Psoas muscle (tissue), 8 donors: Measurements from ENCODE around the gene OTOA. TPM values are rescaled to one million over a fixed set of nuclear protein-coding genes. Genes with fewer than 3 reads are reported as not detected.

Experiments
- ATAC-seq, 4 donors: fragments of 200-7000 bp; cut with Tn5 transposase; one replicate each; pipeline ENCODE4 v1.9.1; 2020; ENCODE audit warnings: moderate library complexity in 3 of 4, mild to moderate bottlenecking in 2 of 4
- DNase-seq, 2 donors: peaks; one replicate each; pipeline ENCODE4 v3.0.0-alpha.2; 2020
- H3K27ac ChIP-seq: fragments of 200-600 bp; one replicate; pipeline ENCODE4 v1.8.0; 2022
- H3K27me3 ChIP-seq, 3 donors: fragments of 200-600 bp in 1 of 3; one replicate each; pipeline versions ENCODE4 v1.6.1 to v1.8.0; 2013 to 2022; ENCODE audit warnings: low read length in 2 of 3, mild to moderate bottlenecking in 2 of 3, moderate library complexity in 1 of 3; ENCODE audit not compliant: insufficient read depth in 3 of 3
- H3K36me3 ChIP-seq, 2 donors: fragments of 200-600 bp in 1 of 2; one replicate each; pipeline versions ENCODE4 v1.6.1 to v1.8.0; 2013 to 2022; ENCODE audit warnings: low read depth in 1 of 2, mild to moderate bottlenecking in 1 of 2, moderate library complexity in 1 of 2; ENCODE audit not compliant: insufficient read depth in 1 of 2
- H3K4me1 ChIP-seq: fragments of 200-600 bp; one replicate; pipeline ENCODE4 v1.8.0; 2022
- H3K4me3 ChIP-seq: fragments of 200-600 bp; one replicate; pipeline ENCODE4 v1.8.0; 2022; ENCODE audit warnings: mild to moderate bottlenecking
- H3K9me3 ChIP-seq: fragments of 200-600 bp; one replicate; pipeline ENCODE4 v1.8.0; 2022
- WGBS, 3 donors: extraction: QIAGEN DNeasy Blood & Tissue Kit; methylation state at CpG; one replicate each; pipeline versions ENCODE4 v1.1.6 to v1.1.7; 2013; 5-methylcytosine and 5-hydroxymethylcytosine counted together
- intact Hi-C, 2 donors: fragments of 100-400 bp; cut with DNase I; formaldehyde crosslinking; loops; one replicate each; pipeline versions ENCODE4 v1.11.0 to v1.14.2; 2022
- polyA plus RNA-seq, 3 donors: library from polyadenylated mRNA; stranded (reverse); fragments of 200-250 nt; gene quantifications; one replicate each; pipeline ENCODE4 v1.2.3, GENCODE V29; 2013
- total RNA-seq, 4 donors: library from RNA; stranded (reverse); fragmentation: NEBNext Ultra II Directional in 2 of 4; extraction: Animal tissue kit (Norgen Biotek cat#: 25700) in 2 of 4; gene quantifications; one replicate each; pipeline versions ENCODE4 v1.2.1 to v1.2.4, GENCODE V29; 2021 to 2023
- TF ChIP-seq, protein P1 (sequence below): fragments of 200-600 bp; IDR thresholded peaks from one replicate; pipeline ENCODE4 v1.8.0; 2022; ENCODE audit warnings: antibody characterized with exemption
- donor health status: healthy with polysubstance abuse.
- donor health status: DM: no; HTN: no; CAD: no; lungs with moderate emphysema.
- donor health status: Bipolar disorder and iron deficiency.
- donor health status: healthy.
- donor health status: DM: yes; HTN: yes; CAD: no.
- donor health status: DM: no; HTN: no; CAD: no.
- donor health status: DM: no; HTN: no; CAD: no.
- donor health status: DM: yes; HTN: yes; CAD: no.

OTOA gene
- total and polyA plus RNA-seq, 7 donors: 0.04 to 0.21 (median 0.06) TPM; not detected in 2

DNA sequence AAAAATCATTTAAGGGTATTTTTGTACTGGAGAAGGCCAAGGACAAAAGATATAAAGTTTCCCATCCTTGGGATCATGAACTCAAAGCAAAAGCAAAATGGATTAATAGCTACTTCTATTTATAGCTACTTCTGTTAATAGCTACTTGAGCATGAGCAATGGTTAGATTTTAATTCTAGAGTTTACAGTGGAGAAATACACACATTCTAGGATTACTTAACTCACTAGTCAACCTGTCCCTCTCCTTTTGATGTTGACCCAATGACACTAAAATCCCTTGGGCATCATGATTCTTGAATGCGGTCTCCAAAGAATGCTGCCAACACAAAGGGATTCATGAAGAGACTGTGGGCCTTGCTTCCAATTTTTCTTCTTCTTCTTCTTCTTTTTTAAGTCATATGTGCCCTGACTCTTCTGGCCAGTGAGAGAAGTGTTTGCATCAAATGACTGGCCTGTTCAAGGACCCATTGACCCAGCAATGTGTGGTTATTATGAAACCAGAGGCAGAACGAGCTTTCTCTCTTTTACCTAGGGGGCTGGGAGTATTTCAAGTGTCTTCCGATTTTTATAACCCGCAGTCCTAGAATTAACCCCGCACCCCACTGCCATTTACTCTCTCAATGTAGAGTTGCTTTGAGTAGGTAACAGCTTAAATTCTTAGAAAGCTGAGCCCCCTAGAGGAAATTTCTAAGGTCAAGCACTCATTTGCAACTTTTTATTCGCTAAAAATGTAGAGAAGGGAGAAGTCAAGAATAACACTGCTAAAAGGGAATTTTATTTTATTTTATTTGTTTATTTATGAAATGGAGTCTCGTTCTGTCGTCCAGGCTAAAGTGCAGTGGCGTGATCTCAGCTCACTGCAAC is 34.6 kb downstream of the OTOA start:
- no peaks in the 10 kb centered on the region for H3K27me3 ChIP-seq
- intact Hi-C loops: no loop called here
- H3K9me3 ChIP-seq: no peaks in the 10 kb centered on the region
- peaks cover 2% of the 10 kb centered on the region for H3K4me1 ChIP-seq
- no peak overlapping the region for H3K27ac ChIP-seq
- TF ChIP-seq, protein P1, sequence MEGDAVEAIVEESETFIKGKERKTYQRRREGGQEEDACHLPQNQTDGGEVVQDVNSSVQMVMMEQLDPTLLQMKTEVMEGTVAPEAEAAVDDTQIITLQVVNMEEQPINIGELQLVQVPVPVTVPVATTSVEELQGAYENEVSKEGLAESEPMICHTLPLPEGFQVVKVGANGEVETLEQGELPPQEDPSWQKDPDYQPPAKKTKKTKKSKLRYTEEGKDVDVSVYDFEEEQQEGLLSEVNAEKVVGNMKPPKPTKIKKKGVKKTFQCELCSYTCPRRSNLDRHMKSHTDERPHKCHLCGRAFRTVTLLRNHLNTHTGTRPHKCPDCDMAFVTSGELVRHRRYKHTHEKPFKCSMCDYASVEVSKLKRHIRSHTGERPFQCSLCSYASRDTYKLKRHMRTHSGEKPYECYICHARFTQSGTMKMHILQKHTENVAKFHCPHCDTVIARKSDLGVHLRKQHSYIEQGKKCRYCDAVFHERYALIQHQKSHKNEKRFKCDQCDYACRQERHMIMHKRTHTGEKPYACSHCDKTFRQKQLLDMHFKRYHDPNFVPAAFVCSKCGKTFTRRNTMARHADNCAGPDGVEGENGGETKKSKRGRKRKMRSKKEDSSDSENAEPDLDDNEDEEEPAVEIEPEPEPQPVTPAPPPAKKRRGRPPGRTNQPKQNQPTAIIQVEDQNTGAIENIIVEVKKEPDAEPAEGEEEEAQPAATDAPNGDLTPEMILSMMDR: no peak
- WGBS, 3 donors: 63 to 69% (median 65%) methylated on average over 9 of the region's 9 CpGs
- DNase-seq: no peak
- no peak overlapping the region for H3K4me3 ChIP-seq
- H3K36me3 ChIP-seq: no peaks in the 10 kb centered on the region
- ATAC-seq: no peak

DNA sequence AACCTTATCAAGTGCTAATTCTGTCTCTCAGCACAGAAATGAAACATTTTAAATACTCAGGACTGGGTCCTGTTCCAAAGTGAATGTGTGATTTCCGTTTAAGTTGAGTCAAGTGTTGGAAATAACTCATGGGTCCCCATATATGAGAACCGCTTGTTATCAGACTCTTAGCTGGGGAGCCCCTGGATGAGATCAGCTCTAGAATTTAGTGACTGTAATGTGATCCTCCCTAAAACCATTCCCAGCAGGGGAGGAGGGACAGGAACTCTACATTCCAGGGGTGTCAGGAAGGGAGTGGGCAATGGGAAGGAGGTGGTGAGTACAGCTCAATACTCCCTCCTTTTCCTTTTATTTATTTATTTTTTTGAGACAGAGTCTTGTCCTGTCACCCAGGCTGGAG is 37.5 kb downstream of the OTOA start:
- no peak overlapping the region for H3K4me3 ChIP-seq
- no peaks in the 10 kb centered on the region for H3K27me3 ChIP-seq
- 16 to 63% (median 23%) methylated on average over 2 of the region's 2 CpGs for WGBS, 3 donors
- peaks cover 2% of the 10 kb centered on the region for H3K4me1 ChIP-seq
- ATAC-seq (no peak), DNase-seq (no peak)
- intact Hi-C loops: no loop called here
- no peaks in the 10 kb centered on the region for H3K36me3 ChIP-seq
- TF ChIP-seq, protein P1: no peak
- no peaks in the 10 kb centered on the region for H3K9me3 ChIP-seq
- no peak overlapping the region for H3K27ac ChIP-seq

DNA sequence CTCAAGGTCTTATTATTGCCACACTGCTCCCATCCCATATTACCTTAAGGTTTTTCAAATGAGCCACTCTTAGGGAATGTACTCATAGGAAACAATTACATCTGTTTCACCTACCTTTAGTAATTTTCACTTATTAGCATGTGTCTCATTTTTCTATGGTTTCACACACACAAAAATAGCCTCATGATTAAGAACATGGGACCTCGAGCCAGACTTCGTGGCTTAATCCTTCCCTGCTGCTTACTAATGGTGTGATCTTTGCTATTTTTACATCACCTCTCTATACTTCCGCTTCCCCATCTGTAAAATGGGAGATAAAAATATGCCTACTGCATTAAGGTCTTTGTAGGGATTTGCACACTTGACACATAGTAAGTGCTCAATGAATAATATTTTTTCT is 38.5 kb downstream of the OTOA start:
- no peaks in the 10 kb centered on the region for H3K27me3 ChIP-seq
- no peaks in the 10 kb centered on the region for H3K9me3 ChIP-seq
- WGBS, 3 donors: 56 to 74% (median 59%) methylated on average over 3 of the region's 3 CpGs
- DNase-seq (no peak), ATAC-seq (no peak)
- TF ChIP-seq, protein P1: no peak
- no peak overlapping the region for H3K27ac ChIP-seq
- intact Hi-C loops: no loop called here
- no peaks in the 10 kb centered on the region for H3K36me3 ChIP-seq
- H3K4me3 ChIP-seq: no peak overlapping the region
- peaks cover 2% of the 10 kb centered on the region for H3K4me1 ChIP-seq

DNA sequence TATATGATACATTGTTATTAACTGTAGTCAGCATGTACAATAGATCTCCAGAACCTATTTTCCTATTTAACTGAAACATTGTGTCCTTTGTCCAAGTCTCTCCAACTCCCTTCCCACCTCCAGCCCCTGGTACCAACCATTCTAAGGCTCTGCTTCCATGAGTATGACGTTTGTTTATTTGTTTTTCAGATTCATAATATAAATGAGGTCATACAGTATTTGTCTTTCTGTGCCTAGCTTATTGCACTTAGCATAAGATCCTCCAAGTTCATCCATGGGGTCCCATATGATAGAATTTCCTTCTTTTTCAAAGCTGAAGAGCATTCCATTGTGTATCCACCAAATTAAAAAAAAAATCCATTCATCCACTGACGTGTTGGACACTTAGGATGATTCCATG is 39.4 kb downstream of the OTOA start:
- H3K27me3 ChIP-seq: no peaks in the 10 kb centered on the region
- WGBS, 3 donors: 34 to 50% (median 45%) methylated on average over 2 of the region's 2 CpGs
- TF ChIP-seq, protein P1: no peak
- no peaks in the 10 kb centered on the region for H3K36me3 ChIP-seq
- H3K27ac ChIP-seq: no peak overlapping the region
- peaks cover 2% of the 10 kb centered on the region for H3K4me1 ChIP-seq
- intact Hi-C loops: no loop called here
- DNase-seq: no peak
- no peak overlapping the region for H3K4me3 ChIP-seq
- ATAC-seq: no peak
- no peaks in the 10 kb centered on the region for H3K9me3 ChIP-seq
